Activated CD4-positive, alpha-beta memory T cell treated with anti-CD3 and anti-CD28 coated beads, Interleukin-2, amount 10 ng/mL, durations not matched to agents 7 days and 5 days (primary cell): Measurements from ENCODE around the gene RBM4B. TPM values are rescaled to one million over a fixed set of nuclear protein-coding genes. Genes with fewer than 3 reads are reported as not detected.
"Not testable (repeated sequence)": the region's sequence is repeated elsewhere in the genome, so short reads cannot be mapped to it uniquely, and the experiment has no call there.

Experiments used
- CTCF ChIA-PET: fragments of 350-600 bp; sonication (Branson Sonifier 250); formaldehyde crosslinking; loops from one replicate; lab custom pipeline; 2021; ENCODE audit warnings: antibody characterized with exemption, inconsistent platforms; lab: Charles Lee
- POLR2A ChIA-PET: fragments of 350-600 bp; sonication (Branson Sonifier 250); formaldehyde crosslinking; loops from one replicate; lab custom pipeline; 2021; ENCODE audit warnings: antibody characterized with exemption; lab: Charles Lee
- DNase-seq: peaks from one replicate; pipeline ENCODE4 v3.0.0-alpha.2; 2020
- H3K27ac Mint-ChIP-seq: one replicate; pipeline ENCODE4 v1.8.0; 2021; ENCODE audit warnings: mild to moderate bottlenecking, mixed read lengths
- H3K27me3 Mint-ChIP-seq: one replicate; pipeline ENCODE4 v1.8.0; 2021; ENCODE audit warnings: mixed read lengths
- H3K36me3 Mint-ChIP-seq: one replicate; pipeline ENCODE4 v1.8.0; 2021; ENCODE audit warnings: low read depth, mixed read lengths
- H3K4me1 Mint-ChIP-seq: one replicate; pipeline ENCODE4 v1.8.0; 2021; ENCODE audit warnings: mixed read lengths
- H3K4me3 Mint-ChIP-seq: one replicate; pipeline ENCODE4 v1.8.0; 2021; ENCODE audit warnings: mild to moderate bottlenecking, mixed read lengths
- H3K9me3 Mint-ChIP-seq: one replicate; pipeline ENCODE4 v1.8.0; 2021; ENCODE audit warnings: mixed read lengths
- total RNA-seq, 2 experiments: library from RNA; stranded (reverse); gene quantifications; one replicate each; pipeline ENCODE4 v1.2.3, GENCODE V29; 2021

RBM4B gene
- total RNA-seq, 2 experiments from 2014 or later, result 19.6 to 20.1 TPM

GRCh38 chr11:66639814-66640340 lies 37.8 kb downstream of the RBM4B start:
- POLR2A ChIA-PET, result interaction anchor here (1.0 to 9.3 kb wide), 13 partner anchors 10 to 600 kb away, joined by 3 to 125 read pairs (median 18); partner anchors contain the start of genes ACTN3, CCDC87, CCS and DPP3
- H3K27me3 Mint-ChIP-seq, H3K9me3 Mint-ChIP-seq, DNase-seq: not testable (repeated sequence)
- peaks cover 77% of the 10 kb centered on the region for H3K36me3 Mint-ChIP-seq
- H3K4me3 Mint-ChIP-seq, result peak overlapping the region; percentile 91
- H3K4me1 Mint-ChIP-seq, result peaks cover 72% of the 10 kb centered on the region
- CTCF ChIA-PET, result interaction anchor here (2.4 kb wide), 1 partner anchor 47 kb away, joined by 8 read pairs; the partner anchor contains the start of genes CCDC87 and CCS
- peak overlapping the region; percentile 91 for H3K27ac Mint-ChIP-seq

DNA sequence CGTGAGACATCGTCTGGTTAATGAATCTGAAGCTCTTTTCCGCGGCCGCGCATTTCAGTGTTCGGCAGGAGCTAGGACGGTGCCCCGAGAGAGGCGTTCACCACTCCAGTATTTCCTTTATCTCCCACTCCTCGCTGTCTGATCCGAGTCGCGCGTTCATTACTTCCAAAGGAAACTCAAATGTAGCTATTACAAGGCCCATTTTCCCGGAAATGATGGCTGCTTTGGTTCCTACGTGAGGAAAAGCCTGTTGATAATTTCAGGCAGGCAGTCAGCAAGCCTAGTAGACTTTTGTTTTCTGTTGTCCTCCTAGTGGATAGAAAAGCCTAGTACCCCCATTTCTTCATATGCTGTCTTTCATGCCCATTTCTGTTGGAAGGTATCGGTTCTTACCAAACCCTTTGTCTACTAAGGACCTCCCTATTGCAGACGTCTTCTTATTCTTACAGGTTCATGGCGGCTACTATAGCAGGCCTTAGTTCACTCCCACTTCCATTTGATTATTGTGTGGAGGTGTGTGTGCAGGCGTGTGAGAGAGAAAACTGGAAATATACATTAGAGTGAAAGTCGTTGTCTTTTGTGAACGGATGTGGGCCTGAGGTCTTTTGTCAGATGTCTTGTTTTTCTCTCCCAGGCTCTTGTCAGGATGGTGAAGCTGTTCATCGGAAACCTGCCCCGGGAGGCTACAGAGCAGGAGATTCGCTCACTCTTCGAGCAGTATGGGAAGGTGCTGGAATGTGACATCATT lies 38.4 kb downstream of the RBM4B start:
- H3K27me3 Mint-ChIP-seq, result no peaks in the 10 kb centered on the region
- CTCF ChIA-PET, result interaction anchor here (0.9 to 3.2 kb wide), 13 partner anchors 9 to 230 kb away, joined by 3 to 26 read pairs (median 7); partner anchors contain the start of genes CCDC87, CCS, RBM14 and RBM4B
- H3K27ac Mint-ChIP-seq, result peak overlapping the region; percentile 91
- H3K9me3 Mint-ChIP-seq, result no peaks in the 10 kb centered on the region
- peak overlapping the region; percentile 91 for H3K4me3 Mint-ChIP-seq
- peaks cover 77% of the 10 kb centered on the region for H3K36me3 Mint-ChIP-seq
- H3K4me1 Mint-ChIP-seq, result peaks cover 68% of the 10 kb centered on the region
- POLR2A ChIA-PET, result interaction anchor here (1.2 to 9.3 kb wide), 24 partner anchors 9 to 600 kb away, joined by 3 to 125 read pairs (median 8); partner anchors contain the start of genes ACTN3, BBS1, CCDC87 and CCS
- peak; percentile 34 for DNase-seq

DNA sequence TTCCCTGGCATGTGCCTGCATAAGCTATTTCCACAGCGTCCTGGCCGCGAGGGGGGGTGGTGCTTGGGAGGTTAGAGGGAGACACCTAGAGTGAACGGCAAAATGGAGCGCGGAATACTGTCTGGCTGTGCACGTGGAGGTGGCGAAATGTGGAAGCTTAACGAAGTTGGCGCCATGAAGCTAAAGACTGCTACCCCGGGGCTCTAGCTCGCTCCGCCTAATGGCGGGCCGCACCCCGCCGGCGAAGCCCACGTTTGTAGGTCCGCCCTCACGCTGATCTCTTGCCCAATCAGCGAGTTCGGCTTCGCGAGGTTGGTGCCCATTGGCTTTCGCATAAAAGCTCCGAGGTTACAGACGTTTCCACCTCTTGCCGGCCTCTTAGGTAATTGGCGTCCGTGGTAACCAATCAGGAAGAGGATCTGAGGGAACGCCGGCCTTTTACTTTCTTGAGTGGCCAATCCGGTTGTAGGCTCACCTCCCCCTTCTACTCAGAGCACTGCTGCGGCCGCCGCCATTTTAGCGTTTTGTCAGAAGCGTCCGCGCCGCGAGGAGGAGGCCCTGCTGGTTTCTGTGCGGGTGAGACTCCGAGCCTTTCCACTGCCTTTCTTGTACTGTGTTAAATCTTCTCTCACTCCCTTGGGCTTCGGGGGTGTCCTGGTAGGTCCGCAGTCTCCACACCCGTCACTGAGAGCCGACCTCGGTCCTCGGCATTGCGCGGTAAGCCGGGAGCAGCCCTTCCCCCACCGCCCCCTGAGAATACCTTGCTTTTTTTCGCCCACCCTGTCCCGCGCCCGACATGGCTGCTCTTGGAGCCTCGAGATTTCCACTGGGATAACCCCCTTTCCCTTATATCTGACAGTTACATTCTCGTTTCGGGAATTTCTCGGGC lies 39.3 kb downstream of the RBM4B start, which contains the start of gene RBM4:
RBM4 (plus strand) TSS at position 527 of the 889 bp plus-strand sequence. CDS start 1,009 bp downstream, outside the sequence.
- H3K9me3 Mint-ChIP-seq, result no peaks in the 10 kb centered on the region
- peak; percentile 98 for DNase-seq
- CTCF ChIA-PET, result interaction anchor here (0.7 to 3.2 kb wide), 21 partner anchors 9 to 349 kb away, joined by 3 to 26 read pairs (median 4); partner anchors contain the start of genes CCDC87, CCS, PC and RBM14
- POLR2A ChIA-PET, result interaction anchor here (0.7 to 9.3 kb wide), 32 partner anchors 8 to 601 kb away, joined by 3 to 125 read pairs (median 4); partner anchors contain the start of genes ACTN3, BBS1, BRMS1 and CCDC87
- H3K4me1 Mint-ChIP-seq, result peaks cover 60% of the 10 kb centered on the region
- peaks cover 71% of the 10 kb centered on the region for H3K36me3 Mint-ChIP-seq
- H3K4me3 Mint-ChIP-seq, result peak within 1 kb of the TSS; percentile 91
- H3K27ac Mint-ChIP-seq, result peak within 1 kb of the TSS; percentile 91
- no peaks in the 10 kb centered on the region for H3K27me3 Mint-ChIP-seq

- peaks cover 68% of the 10 kb centered on the region for H3K36me3 Mint-ChIP-seq
- H3K4me3 Mint-ChIP-seq, result peak overlapping the region; percentile 91
- ChIA-PET CTCF (interaction anchor here (0.6 to 3.2 kb wide), 21 partner anchors 8 to 1173 kb away, joined by 3 to 26 read pairs (median 4); partner anchors contain the start of genes CCDC87, CCS, PC and RBM14), POLR2A (interaction anchor here (0.7 to 9.3 kb wide), 28 partner anchors 7 to 293 kb away, joined by 3 to 125 read pairs (median 6); partner anchors contain the start of genes ACTN3, BBS1, BRMS1 and CCDC87)
- H3K9me3 Mint-ChIP-seq, result no peaks in the 10 kb centered on the region
- peak overlapping the region; percentile 91 for H3K27ac Mint-ChIP-seq
- H3K4me1 Mint-ChIP-seq, result peaks cover 53% of the 10 kb centered on the region
- H3K27me3 Mint-ChIP-seq, result no peaks in the 10 kb centered on the region
- no peak for DNase-seq
Observed at GRCh38 chr11:66637557-66638176, 40.0 kb downstream of the RBM4B start.

- H3K4me1 Mint-ChIP-seq, result peaks cover 45% of the 10 kb centered on the region
- no peak for DNase-seq
- CTCF ChIA-PET, result interaction anchor here (1.4 to 3.2 kb wide), 3 partner anchors 9 to 41 kb away, joined by 4 to 26 read pairs (median 7); partner anchors contain the start of gene RBM4B
- no peaks in the 10 kb centered on the region for H3K27me3 Mint-ChIP-seq
- POLR2A ChIA-PET, result interaction anchor here (0.7 to 9.3 kb wide), 5 partner anchors 9 to 45 kb away, joined by 3 to 125 read pairs (median 45); partner anchors contain the start of genes CCDC87, CCS and RBM14
- H3K36me3 Mint-ChIP-seq, result peaks cover 64% of the 10 kb centered on the region
- no peak overlapping the region for H3K27ac Mint-ChIP-seq
- H3K4me3 Mint-ChIP-seq, result no peak overlapping the region
- H3K9me3 Mint-ChIP-seq, result no peaks in the 10 kb centered on the region
Observed at GRCh38 chr11:66636411-66636810, 41.3 kb downstream of the RBM4B start.

DNA sequence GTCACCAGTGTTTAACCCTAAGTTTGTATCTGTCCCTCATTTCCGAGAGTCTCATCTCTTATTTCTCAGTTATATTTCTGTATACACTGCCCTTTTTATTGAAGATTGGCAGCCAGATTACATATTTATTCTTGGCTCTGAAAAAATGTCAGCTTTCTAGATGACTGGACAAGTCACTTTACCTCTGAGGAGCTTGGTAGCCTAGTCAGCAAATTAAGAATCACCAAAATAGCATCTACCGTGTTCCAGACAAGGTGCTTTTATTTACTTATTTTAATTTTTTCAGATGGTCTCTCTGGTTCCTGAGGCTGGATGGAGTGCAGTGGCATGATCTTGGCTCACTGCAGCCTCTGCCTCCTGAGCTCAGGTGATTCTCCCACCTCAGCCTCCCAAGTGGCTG lies 44.7 kb downstream of the RBM4B start:
- Mint-ChIP-seq H3K4me3 (no peak overlapping the region), H3K9me3 (no peaks in the 10 kb centered on the region), H3K27ac (no peak overlapping the region), H3K27me3 (no peaks in the 10 kb centered on the region), H3K4me1 (peaks cover 22% of the 10 kb centered on the region), H3K36me3 (peaks cover 54% of the 10 kb centered on the region)
- DNase-seq, result no peak
- CTCF ChIA-PET, result no interaction called here
- POLR2A ChIA-PET, result interaction anchor here (1.5 to 1.9 kb wide), 3 partner anchors 8 to 16 kb away, joined by 5 to 15 read pairs (median 5); partner anchors contain the start of gene RBM14

- H3K27ac Mint-ChIP-seq, result no peak overlapping the region
- H3K9me3 Mint-ChIP-seq, result no peaks in the 10 kb centered on the region
- peaks cover 14% of the 10 kb centered on the region for H3K4me1 Mint-ChIP-seq
- H3K27me3 Mint-ChIP-seq, result no peaks in the 10 kb centered on the region
- no peak overlapping the region for H3K4me3 Mint-ChIP-seq
- ChIA-PET CTCF (no interaction called here), POLR2A (no interaction called here)
- peaks cover 56% of the 10 kb centered on the region for H3K36me3 Mint-ChIP-seq
- no peak for DNase-seq
Observed at GRCh38 chr11:66631883-66632282, 45.8 kb downstream of the RBM4B start.

DNA sequence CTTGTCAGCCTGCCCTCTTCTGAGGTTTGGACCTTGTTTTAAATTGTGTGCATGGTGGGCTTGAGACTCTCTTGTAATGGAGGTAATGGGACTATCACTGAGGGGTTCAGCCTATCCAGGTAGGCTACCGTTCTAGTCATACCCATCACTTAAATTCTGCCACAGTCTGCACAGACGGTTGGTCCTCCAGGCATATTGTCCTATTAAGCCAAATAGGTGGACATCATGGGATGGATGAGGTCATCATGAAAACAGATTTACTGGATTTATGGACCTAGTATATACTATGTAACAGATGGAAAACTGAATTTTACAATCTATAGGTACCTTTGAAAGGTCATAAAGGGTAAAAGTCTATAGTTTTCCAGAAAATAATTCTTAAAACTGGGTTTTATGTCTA lies 48.3 kb downstream of the RBM4B start:
- Mint-ChIP-seq H3K4me3 (no peak overlapping the region), H3K9me3 (no peaks in the 10 kb centered on the region), H3K36me3 (peaks cover 73% of the 10 kb centered on the region), H3K27me3 (no peaks in the 10 kb centered on the region), H3K4me1 (peaks cover 9% of the 10 kb centered on the region), H3K27ac (no peak overlapping the region)
- POLR2A ChIA-PET, result interaction anchor here (1.3 to 7.3 kb wide), 4 partner anchors 9 to 48 kb away, joined by 3 to 39 read pairs (median 8); partner anchors contain the start of genes RBM14, RBM4 and RBM4B
- CTCF ChIA-PET, result interaction anchor here (0.5 to 1.4 kb wide), 3 partner anchors 9 to 23 kb away, joined by 3 to 6 read pairs (median 3); partner anchors contain the start of gene RBM4
- DNase-seq, result no peak

- no peaks in the 10 kb centered on the region for H3K9me3 Mint-ChIP-seq
- CTCF ChIA-PET, result interaction anchor here (1.0 kb wide), 1 partner anchor 9 kb away, joined by 3 read pairs; no protein-coding TSS in a partner anchor
- H3K36me3 Mint-ChIP-seq, result peaks cover 80% of the 10 kb centered on the region
- DNase-seq, result no peak
- no peaks in the 10 kb centered on the region for H3K27me3 Mint-ChIP-seq
- peaks cover 15% of the 10 kb centered on the region for H3K4me1 Mint-ChIP-seq
- no peak overlapping the region for H3K4me3 Mint-ChIP-seq
- POLR2A ChIA-PET, result interaction anchor here (0.8 to 7.3 kb wide), 5 partner anchors 8 to 17 kb away, joined by 3 to 39 read pairs (median 5); partner anchors contain the start of genes RBM14 and RBM4
- H3K27ac Mint-ChIP-seq, result no peak overlapping the region
Observed at GRCh38 chr11:66628061-66628603, 49.6 kb downstream of the RBM4B start.

DNA sequence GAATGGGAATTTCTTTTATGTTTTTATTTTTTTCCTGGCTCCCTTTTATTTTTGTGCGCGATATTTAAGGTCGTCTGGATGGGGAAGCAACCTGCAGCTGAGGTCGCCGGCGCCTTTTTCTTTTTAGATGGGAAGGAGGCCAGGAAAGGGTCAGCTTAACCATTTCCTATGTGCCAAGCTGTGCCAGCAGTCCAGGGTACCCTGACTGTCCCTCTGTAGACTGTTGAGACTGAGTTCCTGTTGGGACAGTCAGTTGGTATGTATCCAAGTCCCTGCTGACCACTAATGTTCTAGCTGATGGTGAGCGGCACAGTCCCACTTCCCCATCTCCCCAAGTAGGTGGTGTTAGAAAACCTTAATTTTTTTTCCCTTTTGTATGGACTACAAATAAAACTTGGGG lies 50.8 kb downstream of the RBM4B start:
- Mint-ChIP-seq H3K4me1 (peaks cover 23% of the 10 kb centered on the region), H3K27me3 (no peaks in the 10 kb centered on the region), H3K4me3 (no peak overlapping the region), H3K27ac (no peak overlapping the region), H3K9me3 (no peaks in the 10 kb centered on the region), H3K36me3 (peaks cover 81% of the 10 kb centered on the region)
- POLR2A ChIA-PET, result interaction anchor here (0.7 to 7.3 kb wide), 4 partner anchors 10 to 14 kb away, joined by 3 to 39 read pairs (median 7); partner anchors contain the start of genes RBM14 and RBM4
- CTCF ChIA-PET, result no interaction called here
- DNase-seq, result no peak

- H3K36me3 Mint-ChIP-seq, result peaks cover 84% of the 10 kb centered on the region
- no peak overlapping the region for H3K4me3 Mint-ChIP-seq
- no peaks in the 10 kb centered on the region for H3K9me3 Mint-ChIP-seq
- H3K4me1 Mint-ChIP-seq, result peaks cover 27% of the 10 kb centered on the region
- no peak for DNase-seq
- no peaks in the 10 kb centered on the region for H3K27me3 Mint-ChIP-seq
- CTCF ChIA-PET, result no interaction called here
- no peak overlapping the region for H3K27ac Mint-ChIP-seq
- POLR2A ChIA-PET, result interaction anchor here (7.3 to 7.7 kb wide), 2 partner anchors 9 to 13 kb away, joined by 39 to 125 read pairs; partner anchors contain the start of genes RBM14 and RBM4
Observed at GRCh38 chr11:66626382-66626781, 51.3 kb downstream of the RBM4B start.
